ENCODE measurements around the gene AP1S1. TPM values are rescaled to one million over a fixed set of nuclear protein-coding genes. Genes with fewer than 3 reads are reported as not detected.

AP1S1 gene
- total and polyA plus RNA-seq, 2 of the 13 experiments (the other 11 are each of a cell fraction or from before 2014, with no cell fraction given): 57.5 to 68.1 TPM

- TF ChIP-seq TFAP4 (IDR thresholded peaks at IDR 0.05; ENCODE audit: borderline replicate concordance, low read depth): no peak
- TF ChIP-seq TRIM22 (IDR thresholded peaks at IDR 0.05): no peak
- no peak for TF ChIP-seq ZNF382 (CRISPR knock-in tag; IDR thresholded peaks at IDR 0.05; ENCODE audit: borderline replicate concordance)
Observed at GRCh38 chr7:101166648-101166908, 12.3 kb downstream of the AP1S1 start (continued).

GRCh38 chr7:101166909-101167644 is 12.8 kb downstream of the AP1S1 start:
- no peak overlapping the region for H3K9ac ChIP-seq (ENCODE audit: insufficient read depth, low read depth, low read length)
- no TSS peak for BruUV-seq (replicated peaks)
- intact Hi-C loops (cut with micrococcal nuclease; ENCODE audit: unreplicated experiment): no loop called here

More at GRCh38 chr7:101166909-101167644, 12.8 kb downstream of the AP1S1 start:
- ATAC-seq: no peak
- no peaks in the 10 kb centered on the region for H3K9me3 ChIP-seq (ENCODE audit: low read length)
- H3K27me3 ChIP-seq (ENCODE audit: control insufficient read depth in 1 of 2, insufficient read depth in 2 of 2, low read length in 2 of 2): peaks cover 9 to 68% of the 10 kb centered on the region in 2 experiments
- in situ Hi-C loops (cut with HindIII; ENCODE audit: extremely low pct_ligation_motif_present, low pct_unique_long_range_greater_than_20kb): no loop called here
- TF ChIP-seq ZNF510 (CRISPR knock-in tag; IDR thresholded peaks at IDR 0.05; ENCODE audit: low read depth): no peak
- TF ChIP-seq ZMAT3 (CRISPR knock-in tag; conservative IDR thresholded peaks at IDR 0.05): no peak
- no peak for TF ChIP-seq SAFB2 (CRISPR knock-in tag; IDR thresholded peaks at IDR 0.05; ENCODE audit: borderline replicate concordance, low read depth)
- TF ChIP-seq ZBTB8A (CRISPR knock-in tag; IDR thresholded peaks at IDR 0.05; ENCODE audit: borderline replicate concordance, low read depth): no peak
- TF ChIP-seq KLF9 (CRISPR knock-in tag; IDR thresholded peaks at IDR 0.05; ENCODE audit: low read depth): no peak
- TF ChIP-seq PBX2 (CRISPR knock-in tag; IDR thresholded peaks at IDR 0.05): no peak
- TF ChIP-seq ZNF160 (CRISPR knock-in tag; IDR thresholded peaks at IDR 0.05): no peak
- no peak for TF ChIP-seq NFE2L1 (CRISPR knock-in tag; IDR thresholded peaks at IDR 0.05; ENCODE audit: borderline replicate concordance)
- no peak for TF ChIP-seq KDM5A (IDR thresholded peaks at IDR 0.05; ENCODE audit: borderline replicate concordance, low read length)
- no peak for TF ChIP-seq CBX5 (CRISPR knock-in tag; IDR thresholded peaks at IDR 0.05; ENCODE audit: borderline replicate concordance)
- no peak for TF ChIP-seq TARDBP (CRISPR knock-in tag; IDR thresholded peaks at IDR 0.05)
- no peak for TF ChIP-seq ARID4A (CRISPR knock-in tag; IDR thresholded peaks at IDR 0.05; ENCODE audit: borderline replicate concordance)
- TF ChIP-seq POGZ (CRISPR knock-in tag; IDR thresholded peaks at IDR 0.05): no peak
- peaks cover 9% of the 10 kb centered on the region; the same call in 1 of the 2 replicates for H4K20me1 ChIP-seq (ENCODE audit: insufficient read depth, low read length)
- no peak overlapping the region for H3K4me3 ChIP-seq (replicated peaks in 1 of 3; ENCODE audit: insufficient read depth in 1 of 3, low read depth in 2 of 3, low read length in 3 of 3)
- H3K36me3 ChIP-seq (replicated peaks in 1 of 2; ENCODE audit: control insufficient read depth in 1 of 2, insufficient read depth in 2 of 2, low read length in 2 of 2): no peaks in the 10 kb centered on the region
- no peak overlapping the region for H2AFZ ChIP-seq (ENCODE audit: low read length)
- H3K4me2 ChIP-seq (ENCODE audit: low read depth, low read length): no peak overlapping the region
- FAIRE-seq: no peak
- WGBS (ENCODE audit: low lambda C conversion rate): 8% methylated on average over 19 of the region's 19 CpGs
- no peak overlapping the region for H3K27ac ChIP-seq (ENCODE audit: extremely low read length, insufficient read depth, low read length)
- peaks cover 47% of the 10 kb centered on the region for H3K4me1 ChIP-seq (ENCODE audit: insufficient read depth, low read length)
- CTCF ChIA-PET (ENCODE audit: low intra/inter-chr PET ratio, low total read pairs): no interaction called here
- DNase-seq (ENCODE audit: low spot score): no peak
- H3K79me2 ChIP-seq (ENCODE audit: insufficient read depth, low read length): no peaks in the 10 kb centered on the region
- POLR2A ChIA-PET: no interaction called here

All from HepG2 (cell line).